ENCODE measurements around the gene ATP5PB. TPM values are rescaled to one million over a fixed set of nuclear protein-coding genes. Genes with fewer than 3 reads are reported as not detected.

The ATP5PB gene
- total RNA-seq, 4 donors from 2014 or later = 166 to 232 (median 192) TPM

DNA sequence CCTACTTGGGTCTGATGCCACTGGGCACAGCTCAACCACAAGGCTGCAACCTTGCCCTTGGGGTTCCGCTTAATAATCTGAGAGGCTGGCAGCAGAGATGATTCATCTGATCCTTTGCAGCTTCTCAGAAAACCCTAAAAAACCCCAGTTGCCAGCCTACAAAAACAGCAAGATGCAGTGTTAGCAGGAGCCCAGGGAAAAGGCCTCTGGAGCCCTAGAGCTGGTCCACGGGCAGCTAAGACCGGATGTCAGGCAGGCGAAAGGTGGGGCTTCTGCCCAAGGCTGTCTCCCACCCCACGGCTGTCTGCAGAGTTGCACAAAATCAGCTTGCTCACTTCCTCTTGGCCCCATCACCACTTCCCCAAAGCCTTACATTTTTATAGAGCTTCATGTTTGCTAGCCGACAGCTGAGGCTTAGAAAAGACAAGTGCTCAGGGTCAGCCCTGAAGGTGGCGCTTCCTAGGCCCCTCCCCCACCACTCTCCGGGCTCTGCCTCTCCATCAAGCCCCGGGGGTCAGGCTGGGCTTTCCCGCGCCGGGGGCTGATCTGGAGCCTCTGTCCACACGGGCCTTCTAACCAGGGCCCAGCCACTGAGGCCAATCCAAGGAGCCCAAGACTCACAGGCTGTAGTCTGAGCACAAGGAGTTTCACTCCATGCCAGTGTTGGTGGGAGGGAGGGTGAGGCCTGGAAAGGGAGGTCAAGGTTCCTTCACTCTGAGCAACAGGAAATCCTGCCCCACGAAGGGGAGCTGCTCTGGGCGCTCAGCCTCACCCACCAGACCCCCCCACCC, 58.3 kb downstream of the ATP5PB start:
- Histone ChIP-seq H3K4me3 (peak overlapping the region in 1 of 2 donors; percentile 41), H3K27me3 (no peaks in the 10 kb centered on the region), H3K36me3 (no peaks in the 10 kb centered on the region), H3K4me1 (peaks cover 6 to 64% (median 34%) of the 10 kb centered on the region in 3 donors), H3K27ac (peak overlapping the region; percentile 91 to 96 (median 93)), H3K9me3 (no peaks in the 10 kb centered on the region)
- TF ChIP-seq EP300 (IDR thresholded peaks at IDR 0.05) = no peak
- no peak for TF ChIP-seq POLR2AphosphoS5 (IDR thresholded peaks at IDR 0.05)
- TF ChIP-seq, protein P1, sequence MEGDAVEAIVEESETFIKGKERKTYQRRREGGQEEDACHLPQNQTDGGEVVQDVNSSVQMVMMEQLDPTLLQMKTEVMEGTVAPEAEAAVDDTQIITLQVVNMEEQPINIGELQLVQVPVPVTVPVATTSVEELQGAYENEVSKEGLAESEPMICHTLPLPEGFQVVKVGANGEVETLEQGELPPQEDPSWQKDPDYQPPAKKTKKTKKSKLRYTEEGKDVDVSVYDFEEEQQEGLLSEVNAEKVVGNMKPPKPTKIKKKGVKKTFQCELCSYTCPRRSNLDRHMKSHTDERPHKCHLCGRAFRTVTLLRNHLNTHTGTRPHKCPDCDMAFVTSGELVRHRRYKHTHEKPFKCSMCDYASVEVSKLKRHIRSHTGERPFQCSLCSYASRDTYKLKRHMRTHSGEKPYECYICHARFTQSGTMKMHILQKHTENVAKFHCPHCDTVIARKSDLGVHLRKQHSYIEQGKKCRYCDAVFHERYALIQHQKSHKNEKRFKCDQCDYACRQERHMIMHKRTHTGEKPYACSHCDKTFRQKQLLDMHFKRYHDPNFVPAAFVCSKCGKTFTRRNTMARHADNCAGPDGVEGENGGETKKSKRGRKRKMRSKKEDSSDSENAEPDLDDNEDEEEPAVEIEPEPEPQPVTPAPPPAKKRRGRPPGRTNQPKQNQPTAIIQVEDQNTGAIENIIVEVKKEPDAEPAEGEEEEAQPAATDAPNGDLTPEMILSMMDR (IDR thresholded peaks at IDR 0.05) = no peak
- no peak for TF ChIP-seq POLR2A (IDR thresholded peaks at IDR 0.05)
- 3 to 13% methylated on average over 8 to 11 of the region's 15 CpGs for WGBS, 2 donors (ENCODE audit: low coverage in 1 of 2)
- ATAC-seq = peak; percentile 73

DNA sequence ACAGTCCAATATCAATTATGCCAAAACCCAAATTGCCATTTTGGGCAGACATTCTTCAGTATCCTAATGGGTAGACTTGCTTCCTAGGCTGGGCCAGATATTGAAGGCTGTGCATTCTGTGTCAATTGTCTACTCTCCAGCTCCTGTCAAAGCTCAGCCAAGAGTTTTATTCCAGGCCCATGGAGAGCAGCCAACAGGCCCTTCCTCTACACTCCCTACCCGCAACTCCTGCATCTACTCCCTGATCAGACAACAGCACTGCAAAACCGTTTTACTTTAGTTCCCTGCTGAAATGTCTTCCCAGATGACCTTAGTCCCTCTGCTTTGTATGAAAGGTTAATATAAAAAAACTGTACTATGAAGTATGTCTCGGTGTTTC, 60.7 kb downstream of the ATP5PB start:
- Histone ChIP-seq H3K4me3 (no peak overlapping the region), H3K9me3 (no peaks in the 10 kb centered on the region), H3K27me3 (no peaks in the 10 kb centered on the region), H3K4me1 (peaks cover 6 to 88% (median 38%) of the 10 kb centered on the region in 3 donors), H3K27ac (peak overlapping the region; percentile 16 to 96 (median 92)), H3K36me3 (no peaks in the 10 kb centered on the region)
- ATAC-seq = no peak
- 13 to 18% methylated on average over 1 to 3 of the region's 3 CpGs for WGBS, 2 donors (ENCODE audit: low coverage in 1 of 2)
- TF ChIP-seq EP300 (IDR thresholded peaks at IDR 0.05) (no peak), POLR2AphosphoS5 (IDR thresholded peaks at IDR 0.05) (no peak), POLR2A (IDR thresholded peaks at IDR 0.05) (no peak)
- TF ChIP-seq, protein P1 (IDR thresholded peaks at IDR 0.05) = no peak

DNA sequence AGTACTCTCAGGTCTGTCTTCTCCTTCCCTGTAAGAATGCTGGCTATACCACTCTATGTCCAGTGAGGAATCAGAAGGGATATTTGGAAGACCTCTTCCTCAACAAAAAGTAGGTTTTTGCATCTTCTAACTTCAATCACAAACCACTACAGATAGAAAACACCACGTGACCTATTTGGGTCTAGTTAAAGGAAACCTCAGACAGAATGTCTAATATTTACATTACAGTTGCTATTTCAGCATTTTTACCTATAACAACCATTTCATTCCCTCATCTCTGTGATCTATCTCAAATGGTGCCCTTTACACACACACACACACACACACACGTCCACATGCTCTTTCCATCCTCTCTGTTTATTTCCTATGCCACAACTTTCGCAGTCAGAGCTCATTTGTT, 62.1 kb downstream of the ATP5PB start:
- Histone ChIP-seq H3K36me3 (no peaks in the 10 kb centered on the region), H3K27me3 (no peaks in the 10 kb centered on the region), H3K27ac (peak overlapping the region in 3 of 4 donors; percentile 91 to 96 (median 94)), H3K4me3 (no peak overlapping the region), H3K9me3 (no peaks in the 10 kb centered on the region), H3K4me1 (peaks cover 6 to 98% (median 47%) of the 10 kb centered on the region in 3 donors)
- no peak for ATAC-seq
- TF ChIP-seq, protein P1 (IDR thresholded peaks at IDR 0.05) = no peak
- TF ChIP-seq POLR2AphosphoS5 (IDR thresholded peaks at IDR 0.05) (no peak), EP300 (IDR thresholded peaks at IDR 0.05) (no peak), POLR2A (IDR thresholded peaks at IDR 0.05) (no peak)
- WGBS, 2 donors (ENCODE audit: low coverage in 1 of 2) = 69 to 72% methylated on average over 3 of the region's 3 CpGs

Small RNAs within 50 kb of the gene (small RNA-seq; reads per million reads assigned to genes)
- 0 reads per million in 4 donors for gene RF00019
- gene RNU6-792P = 0 reads per million in 4 donors

Other genes with a start within 250 kb of the ATP5PB start
- 10 to 100 TPM in 1 of 4 donors, 1 to 10 TPM in 3; 1.4 to 16.6 (median 6.4) TPM for gene DENND2D, start 248.8 kb upstream of the ATP5PB start, total RNA-seq
- gene CHI3L2, start 221.8 kb upstream of the ATP5PB start, total RNA-seq = 10 to 100 TPM in 1 of 4 donors, 1 to 10 TPM in 1, under 1 TPM in 1, not detected in 1; 0.42 to 13.1 (median 4.7) TPM
- gene CHIA, start 158.6 kb upstream of the ATP5PB start, total RNA-seq = not detected
- 1 to 10 TPM in 3 of 4 donors, under 1 TPM in 1; 0.25 to 3.6 (median 2.1) TPM for gene OVGP1, start 21.7 kb upstream of the ATP5PB start, total RNA-seq
- gene WDR77, start 208 bp upstream of the ATP5PB start, total RNA-seq = 10 to 100 TPM; 20.5 to 33.5 (median 28.7) TPM
- 10 to 100 TPM in 2 of 4 donors, 1 to 10 TPM in 2; 5.9 to 24.5 (median 13.7) TPM for gene C1orf162, start 24.5 kb downstream of the ATP5PB start, total RNA-seq
- 10 to 100 TPM in 2 of 4 donors, 1 to 10 TPM in 2; 3.4 to 13.7 (median 7.8) TPM for gene ADORA3, start 54.2 kb downstream of the ATP5PB start, total RNA-seq
- gene TMIGD3, start 54.2 kb downstream of the ATP5PB start, total RNA-seq = 10 to 100 TPM in 1 of 4 donors, 1 to 10 TPM in 1, under 1 TPM in 1, not detected in 1; 0.85 to 14.1 (median 3.2) TPM
- gene RAP1A, start 170.3 kb downstream of the ATP5PB start, total RNA-seq = 100 to 1,000 TPM; 177 to 268 (median 214) TPM